ENCODE results near the gene ALS2CL.

DNA sequence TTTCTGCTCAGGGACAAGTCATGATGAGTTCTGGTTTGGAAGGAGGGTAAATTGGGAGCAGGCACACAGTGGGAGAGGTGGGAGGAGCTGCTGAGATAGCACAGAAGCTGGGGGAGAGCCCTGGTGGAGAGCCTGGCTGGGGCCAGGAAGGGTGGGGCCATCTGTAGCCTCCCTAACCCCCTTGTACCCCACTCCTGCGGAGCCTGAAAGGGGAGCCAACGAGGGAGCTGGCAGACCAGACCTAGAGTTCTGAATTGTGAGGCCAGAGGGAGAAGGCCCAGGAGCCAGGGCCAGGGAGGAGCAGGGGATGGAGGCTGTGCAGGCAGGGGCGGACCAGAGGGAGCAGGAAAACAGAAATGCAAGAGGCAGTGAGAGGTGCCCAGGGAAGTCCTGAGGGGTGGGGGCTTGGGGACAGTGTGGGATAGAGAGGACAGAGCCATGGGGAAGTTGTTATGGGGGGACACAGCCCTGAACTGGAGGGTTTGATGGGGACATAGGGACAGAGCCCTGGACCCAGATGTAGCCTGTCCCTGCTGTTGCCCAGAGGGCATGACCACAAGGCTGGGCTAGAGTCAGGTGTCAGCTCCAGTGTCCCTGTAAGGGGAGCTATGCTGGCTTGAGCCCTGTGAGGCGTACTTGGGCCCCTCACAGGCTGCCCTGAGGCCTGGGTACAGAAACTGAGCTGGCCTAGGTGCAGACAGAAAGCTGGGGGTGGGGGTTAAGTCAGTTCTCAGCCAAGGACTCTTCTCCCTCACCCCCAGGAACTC, 8.9 kb upstream of the ALS2CL start:
- TF ChIP-seq POLR2AphosphoS5 (IDR thresholded peaks at IDR 0.05; ENCODE audit: low read length) (no peak), SP1 (IDR thresholded peaks at IDR 0.05; ENCODE audit: low read depth, low read length) (no peak), ELK1 (IDR thresholded peaks at IDR 0.05; ENCODE audit: low read depth, low read length) (no peak), EZH2 (IDR thresholded peaks at IDR 0.05; ENCODE audit: borderline replicate concordance, control insufficient read depth, low read depth, low read length) (no peak)
